ENCODE measurements around the gene DRAXIN. TPM values are rescaled to one million over a fixed set of nuclear protein-coding genes. Genes with fewer than 3 reads are reported as not detected.

The DRAXIN gene
- total RNA-seq, 1 experiment from 2014 or later: 20.5 TPM

DNA sequence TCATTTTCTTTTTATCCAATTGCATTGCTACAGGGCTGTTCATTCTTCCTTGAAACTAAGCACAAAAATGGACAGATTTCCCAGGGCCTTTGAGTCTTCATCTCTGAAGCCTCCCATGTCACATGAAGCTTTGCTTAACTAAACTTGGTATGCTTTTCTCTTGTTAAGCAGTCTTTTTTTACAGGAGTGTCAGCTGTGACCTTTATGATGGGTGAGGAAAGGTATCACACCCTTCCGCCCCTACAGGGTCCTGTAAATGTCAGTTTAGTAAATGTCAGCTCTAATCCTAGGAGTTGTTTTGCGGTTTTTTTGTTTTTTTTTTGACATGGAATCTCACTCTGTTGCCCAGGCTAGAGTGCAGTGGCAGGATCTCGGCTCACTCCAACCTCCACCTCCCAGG, 41.8 kb downstream of the DRAXIN start:
- Histone ChIP-seq H3K27ac (ENCODE audit: insufficient read length, low read depth, low read length) (no peak overlapping the region), H2BK5ac (ENCODE audit: insufficient read length, low read length) (no peak overlapping the region), H4K8ac (replicated peaks; ENCODE audit: insufficient read length, low read depth, low read length) (no peak overlapping the region), H2BK15ac (ENCODE audit: low read depth, low read length) (no peak overlapping the region), H3K4me1 (ENCODE audit: insufficient read depth, low read length) (peaks cover 10% of the 10 kb centered on the region; the same call in 1 of the 2 replicates), H3K27me3 (ENCODE audit: insufficient read depth, low read length) (no peaks in the 10 kb centered on the region), H3K18ac (ENCODE audit: insufficient read length, low read depth, low read length) (no peak overlapping the region), H3K4me2 (ENCODE audit: insufficient read depth, insufficient read length, low read length) (no peak overlapping the region), H3K9ac (ENCODE audit: extremely low read depth, insufficient read length, low read length) (no peak overlapping the region), H3K4ac (ENCODE audit: low read depth, low read length) (no peak overlapping the region), H2BK120ac (ENCODE audit: low read depth, low read length, poor library complexity, severe bottlenecking) (no peak overlapping the region), H3K56ac (ENCODE audit: insufficient read length, low read depth, low read length) (no peak overlapping the region), H4K5ac (ENCODE audit: insufficient read length, low read depth, low read length) (no peak overlapping the region), H3K23me2 (ENCODE audit: insufficient read length, low read depth, low read length, poor library complexity, severe bottlenecking) (peaks cover 6% of the 10 kb centered on the region), H3K9me3 (ENCODE audit: control insufficient read depth, low read depth, low read length) (no peaks in the 10 kb centered on the region), H3K79me2 (ENCODE audit: insufficient read depth, low read length) (no peaks in the 10 kb centered on the region), H3K14ac (ENCODE audit: insufficient read depth, low read length) (no peak overlapping the region), H4K20me1 (ENCODE audit: control insufficient read depth, insufficient read depth, insufficient read length) (no peaks in the 10 kb centered on the region), H3K79me1 (ENCODE audit: insufficient read depth, low read depth, low read length, poor library complexity, severe bottlenecking) (no peaks in the 10 kb centered on the region), H2BK20ac (ENCODE audit: low read depth, low read length, poor library complexity, severe bottlenecking) (no peak overlapping the region), H3K23ac (ENCODE audit: insufficient read length, low read depth, low read length) (no peak overlapping the region), H2BK12ac (ENCODE audit: insufficient read length, low read depth, low read length) (no peak overlapping the region), H3T11ph (ENCODE audit: low read length) (no peak overlapping the region), H2AFZ (ENCODE audit: low read length) (no peak overlapping the region), H2AK5ac (ENCODE audit: insufficient read length, low read length) (no peak overlapping the region), H4K91ac (ENCODE audit: insufficient read length, low read depth, low read length) (no peak overlapping the region)
- TF ChIP-seq CTCF (conservative IDR thresholded peaks at IDR 0.05): no peak
- H3K36me3 Mint-ChIP-seq (ENCODE audit: insufficient read depth in 1 of 3, low read depth in 3 of 3): peaks cover 0 to 3% (median 0%) of the 10 kb centered on the region in 3 experiments; a peak in 2 of 7 replicates
- peaks cover 49 to 50% of the 10 kb centered on the region in 2 experiments for H3K4me1 Mint-ChIP-seq
- no peaks in the 10 kb centered on the region; a peak in 1 of 5 replicates for H3K9me3 Mint-ChIP-seq
- DNase-seq: no peak
- no peak overlapping the region for H3K4me3 Mint-ChIP-seq
- H3K27ac Mint-ChIP-seq: no peak overlapping the region
- WGBS (ENCODE audit: extremely low coverage, insufficient read length, low lambda C conversion rate): no CpG with 5 or more reads among the region's 3 CpGs
- H3K27me3 Mint-ChIP-seq (ENCODE audit: low read depth): no peaks in the 10 kb centered on the region; the same call in none of the 2 replicates

Data from H9 (cell line).